ENCODE measurements around the gene AKAP12. TPM values are rescaled to one million over a fixed set of nuclear protein-coding genes. Genes with fewer than 3 reads are reported as not detected.
A peak's percentile ranks its signal among the peaks of the same experiment; 100 is the strongest.

The AKAP12 gene
- 8.0 and 10.9 TPM in 2 replicates for total RNA-seq
- 2.5 TPM for polyA plus RNA-seq (2012)

GRCh38 chr6:151239603-151240035, at the start of gene AKAP12:
AKAP12 (plus strand) TSS chr6:151239967; CDS start chr6:151240563, 596 bp downstream.
- DNase-seq (ENCODE audit: low read depth), result no peak

GRCh38 chr6:151191527-151191926, 48.2 kb upstream of the AKAP12 start:
- no peak for DNase-seq (ENCODE audit: low read depth)

DNA sequence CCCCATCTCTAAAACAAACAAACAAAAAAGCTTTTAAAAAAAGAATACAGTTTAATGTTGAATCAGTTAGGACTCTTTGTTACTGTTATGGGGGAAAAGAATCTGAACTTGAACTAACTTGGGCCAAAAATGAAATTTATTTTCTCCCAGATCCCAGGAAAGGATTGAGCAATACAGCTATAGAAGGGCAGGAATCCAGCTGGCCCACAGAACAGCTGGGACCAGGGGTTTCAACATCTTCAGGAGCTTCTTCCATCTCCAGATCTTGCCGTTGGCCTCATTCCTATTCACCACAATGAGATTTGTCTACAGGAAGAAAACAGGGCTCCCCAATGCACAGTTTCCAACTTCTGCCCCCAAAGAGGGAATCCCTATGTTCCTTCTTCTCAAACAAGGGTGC, 43.2 kb upstream of the AKAP12 start:
- DNase-seq (ENCODE audit: low read depth), result peak; percentile 71

GRCh38 chr6:151197556-151197955, 42.2 kb upstream of the AKAP12 start:
- no peak for DNase-seq (ENCODE audit: low read depth)

DNA sequence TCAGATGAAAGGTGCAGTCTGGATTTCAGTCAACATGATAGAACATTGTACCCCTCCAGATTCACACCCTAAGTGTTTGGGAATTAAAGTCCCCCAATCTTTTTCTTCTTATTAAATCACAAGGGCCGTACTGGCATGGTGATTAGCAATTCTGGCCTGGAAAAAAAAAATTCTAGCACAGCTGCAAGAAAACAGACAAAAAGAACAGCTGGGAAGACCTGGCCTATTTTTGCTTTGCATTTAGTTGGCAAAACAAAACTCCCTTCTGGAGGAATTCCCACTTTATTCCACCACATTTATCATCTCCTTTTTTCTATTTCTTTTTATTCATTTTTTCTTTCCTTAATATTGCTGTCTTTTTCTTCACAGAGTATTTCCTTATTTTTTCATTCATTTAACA, 39.8 kb upstream of the AKAP12 start:
- peak; percentile 54 for DNase-seq (ENCODE audit: low read depth)

DNA sequence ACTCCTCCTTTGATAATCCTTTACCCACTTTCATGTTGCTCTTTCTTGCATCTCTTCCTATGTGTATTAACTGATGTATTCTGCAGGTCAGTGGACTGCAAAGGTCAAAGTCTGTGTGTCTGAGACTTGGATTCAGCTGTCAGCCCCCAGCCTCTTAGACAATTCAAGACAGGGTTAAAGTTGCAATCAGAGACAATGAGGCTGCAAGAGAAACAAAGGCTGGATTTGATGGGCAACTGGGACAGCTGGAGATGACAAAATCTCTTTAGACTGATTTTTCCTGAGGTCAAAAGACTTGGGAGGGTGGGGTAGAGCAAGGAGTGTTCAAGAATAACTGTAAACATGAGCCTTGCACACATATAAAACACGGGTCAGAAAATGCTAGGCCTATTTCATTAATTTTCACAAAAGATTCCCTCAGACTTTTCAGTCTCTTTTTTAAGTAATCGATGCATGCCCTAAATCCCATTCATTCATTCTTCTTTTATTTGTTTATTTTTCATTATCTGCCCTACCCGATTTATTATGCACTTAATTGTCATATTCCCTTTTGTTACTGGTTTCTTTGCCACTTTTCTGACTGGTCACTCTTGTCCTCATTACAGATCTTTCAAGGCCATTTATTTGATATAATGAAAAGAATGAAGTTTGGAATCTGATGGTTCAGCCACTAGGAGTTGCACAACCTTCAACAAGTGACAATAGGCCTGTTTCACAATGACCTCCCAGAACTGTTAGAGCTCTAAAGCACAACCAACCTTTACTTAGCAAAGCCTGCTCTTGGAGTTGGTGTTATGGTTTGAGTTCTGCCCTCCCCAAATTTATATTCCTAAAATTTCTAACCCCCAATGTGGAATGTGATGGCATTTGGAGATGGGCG, 33.8 kb upstream of the AKAP12 start:
- DNase-seq (ENCODE audit: low read depth), result no peak

GRCh38 chr6:151207674-151208073, 32.1 kb upstream of the AKAP12 start:
- no peak for DNase-seq (ENCODE audit: low read depth)

DNA sequence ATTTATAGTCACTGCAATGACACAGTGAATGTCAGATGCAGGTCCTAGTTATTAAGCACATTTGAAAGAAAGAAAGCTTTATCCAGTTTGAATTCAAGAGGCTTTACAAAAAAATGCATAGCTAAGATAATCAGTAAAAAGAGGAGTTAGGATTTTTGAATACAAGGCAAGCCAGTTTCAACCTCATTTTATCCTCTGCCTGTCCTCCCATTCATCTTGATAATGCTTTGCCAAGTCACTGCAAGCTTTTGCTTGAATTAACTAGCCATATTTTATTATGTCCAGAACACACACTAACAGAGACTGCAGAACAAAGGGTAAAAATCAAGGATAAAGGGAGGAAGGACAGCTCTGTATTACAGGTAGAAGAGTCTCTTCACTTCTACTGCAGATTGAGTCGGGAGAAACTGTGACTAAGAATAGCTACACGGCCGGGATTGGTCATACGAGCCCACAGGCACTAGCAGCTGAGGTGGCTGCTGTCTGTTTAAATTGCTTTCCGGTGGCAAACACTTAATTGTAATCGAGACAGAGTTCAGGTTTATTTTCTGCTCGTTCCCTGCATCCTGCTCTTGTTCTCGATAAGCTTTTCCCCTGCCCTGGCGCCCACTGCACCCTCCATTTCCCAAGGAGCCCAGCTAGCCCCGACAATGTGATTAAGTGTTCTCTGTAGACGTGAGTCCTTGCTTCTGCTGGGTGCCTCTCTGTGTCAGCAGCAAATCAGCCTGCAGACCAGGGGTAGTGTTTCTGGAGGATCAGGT, 30.5 kb upstream of the AKAP12 start:
- DNase-seq (ENCODE audit: low read depth), result peak; percentile 53

- no peak for DNase-seq (ENCODE audit: low read depth)
Measured at GRCh38 chr6:151211075-151211474, 28.7 kb upstream of the AKAP12 start.

- no peak for DNase-seq (ENCODE audit: low read depth)
Measured at GRCh38 chr6:151213352-151213751, 26.4 kb upstream of the AKAP12 start.

GRCh38 chr6:151215999-151216398, 23.8 kb upstream of the AKAP12 start:
- no peak for DNase-seq (ENCODE audit: low read depth)

DNA sequence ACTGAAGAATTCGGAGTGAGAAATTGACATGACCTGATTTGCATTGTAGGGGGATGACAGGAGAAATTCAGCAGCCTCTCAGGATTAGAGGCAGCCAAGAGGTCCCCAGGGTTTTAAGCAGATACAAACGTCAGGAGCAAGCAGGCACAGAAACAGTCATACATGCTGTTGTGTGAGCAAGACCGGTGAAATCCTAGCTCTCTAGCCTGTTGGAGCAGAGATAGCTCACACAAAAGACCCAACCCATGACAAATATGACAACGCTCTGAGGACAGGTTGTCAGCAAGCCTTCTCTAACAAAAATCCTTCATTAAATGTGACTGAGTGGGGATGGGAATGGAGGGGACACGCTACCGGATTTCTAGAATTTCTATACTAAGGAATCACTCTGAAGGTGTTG, 23.0 kb upstream of the AKAP12 start:
- no peak for DNase-seq (ENCODE audit: low read depth)

DNA sequence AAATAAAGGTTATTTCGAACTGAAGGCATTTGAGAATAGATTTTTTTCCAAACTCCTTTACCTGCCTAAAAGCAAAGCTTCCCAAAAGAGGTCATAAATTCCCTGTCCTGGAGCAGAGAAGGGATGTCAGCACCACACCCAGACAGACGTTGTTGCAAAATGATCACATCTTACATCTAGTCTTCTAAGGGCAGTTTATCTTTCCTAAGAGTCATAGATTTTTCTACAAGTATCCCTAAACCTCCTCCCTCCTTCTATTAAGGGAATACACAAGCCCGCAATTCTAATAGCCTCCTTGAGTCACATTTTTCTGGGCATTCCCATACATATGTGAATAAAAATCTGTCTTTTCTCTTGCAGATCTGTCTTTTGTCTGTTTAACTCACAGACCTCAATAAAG, 20.6 kb upstream of the AKAP12 start:
- DNase-seq (ENCODE audit: low read depth), result no peak

GRCh38 chr6:151224076-151224475, 15.7 kb upstream of the AKAP12 start:
- DNase-seq (ENCODE audit: low read depth), result no peak

- DNase-seq (ENCODE audit: low read depth), result no peak
Measured at GRCh38 chr6:151225919-151226318, 13.8 kb upstream of the AKAP12 start.

DNA sequence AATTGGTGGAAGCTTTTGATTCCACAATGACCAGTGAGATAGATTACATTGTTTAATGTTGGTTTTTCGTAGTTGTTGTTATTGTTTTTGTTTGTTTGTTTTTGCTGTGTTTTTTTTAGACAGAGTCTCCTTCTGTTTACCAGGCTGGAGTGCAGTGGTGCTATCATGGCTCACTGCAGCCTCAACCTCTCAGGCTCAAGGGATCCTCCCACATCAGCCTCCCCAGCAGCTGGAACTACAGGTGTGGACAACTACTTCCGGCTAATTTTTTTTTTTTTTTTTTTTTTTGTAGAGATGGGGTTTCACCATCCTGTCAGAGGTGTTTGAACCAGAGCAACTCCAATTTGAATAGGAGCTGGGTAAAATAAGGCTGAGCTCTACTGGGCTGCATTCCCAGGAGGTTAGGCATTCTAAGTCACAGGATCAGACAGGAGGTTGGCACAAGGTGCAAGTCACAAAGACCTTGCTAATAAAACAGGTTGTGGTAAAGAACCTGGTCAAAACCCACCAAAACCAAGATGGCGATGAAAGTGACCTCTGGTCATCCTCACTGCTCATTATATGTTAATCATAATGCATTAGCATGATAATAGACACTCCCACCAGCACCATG, 10.9 kb upstream of the AKAP12 start:
- DNase-seq (ENCODE audit: low read depth), result no peak

- DNase-seq (ENCODE audit: low read depth), result no peak
Measured at GRCh38 chr6:151229401-151230276, 10.1 kb upstream of the AKAP12 start.

DNA sequence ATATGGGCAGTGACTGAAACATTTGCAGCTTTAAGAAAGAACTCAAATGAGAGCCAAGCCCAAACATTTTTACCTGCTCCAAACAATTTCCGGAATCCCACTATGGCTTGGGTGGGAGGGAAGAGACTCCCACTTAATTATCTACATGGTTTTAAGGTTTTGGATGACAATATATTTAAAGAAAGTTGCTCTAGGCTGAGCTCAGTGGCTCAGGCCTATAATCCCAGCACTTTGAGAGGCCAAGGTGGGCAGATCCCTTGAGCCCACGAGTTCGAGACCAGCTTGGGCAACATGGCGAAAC, 9.5 kb upstream of the AKAP12 start:
- no peak for DNase-seq (ENCODE audit: low read depth)

DNA sequence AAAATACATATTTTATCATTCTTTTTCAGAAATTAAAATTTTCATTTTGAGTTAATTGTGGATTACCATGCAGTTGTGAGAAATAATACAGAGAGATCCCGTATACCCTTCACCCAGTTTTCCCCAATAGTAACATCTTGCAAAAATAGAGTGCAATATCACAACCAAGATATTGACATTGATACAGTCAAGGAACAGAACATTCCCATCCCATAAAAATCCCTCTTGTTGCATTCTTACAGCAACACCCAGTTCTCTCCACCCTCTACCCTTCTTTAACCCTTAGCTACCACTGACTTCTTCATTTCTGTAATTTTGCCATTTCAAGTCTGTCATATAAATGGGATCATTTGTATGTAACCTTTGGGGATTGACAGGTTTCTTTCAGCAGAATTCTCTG, 6.9 kb upstream of the AKAP12 start:
- no peak for DNase-seq (ENCODE audit: low read depth)

DNA sequence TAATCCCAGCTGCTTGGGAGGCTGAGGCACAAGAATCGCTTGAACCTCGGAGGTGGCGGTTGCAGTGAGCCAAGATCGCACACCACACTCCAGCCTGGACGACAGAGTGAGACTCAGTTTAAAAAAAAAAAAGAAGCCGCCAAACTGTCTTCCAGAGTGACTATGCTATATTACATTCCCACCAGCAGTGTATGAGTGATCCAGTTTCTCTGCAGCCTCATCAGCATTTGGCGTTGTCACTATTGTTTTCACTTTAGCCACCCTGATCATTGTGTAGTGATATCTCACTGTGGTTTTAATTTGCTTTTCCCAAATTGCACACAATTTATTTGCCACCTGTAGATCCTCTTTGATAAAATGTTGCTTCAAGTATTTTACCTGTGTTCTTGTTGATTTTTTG, 6.0 kb upstream of the AKAP12 start:
- DNase-seq (ENCODE audit: low read depth), result no peak
